GM12873 (cell line): ENCODE measurements around the gene TBC1D17.

Experiments used
- TF ChIP-seq, protein P1 (sequence below): IDR thresholded peaks from 2 replicates; pipeline ENCODE4 v1.5.1; 2012; ENCODE audit warnings: low read depth, mild to moderate bottlenecking, moderate library complexity, low read length, control low read depth; ENCODE audit not compliant: insufficient read depth; ENCODE audit errors: missing control alignments

The TBC1D17 gene

DNA sequence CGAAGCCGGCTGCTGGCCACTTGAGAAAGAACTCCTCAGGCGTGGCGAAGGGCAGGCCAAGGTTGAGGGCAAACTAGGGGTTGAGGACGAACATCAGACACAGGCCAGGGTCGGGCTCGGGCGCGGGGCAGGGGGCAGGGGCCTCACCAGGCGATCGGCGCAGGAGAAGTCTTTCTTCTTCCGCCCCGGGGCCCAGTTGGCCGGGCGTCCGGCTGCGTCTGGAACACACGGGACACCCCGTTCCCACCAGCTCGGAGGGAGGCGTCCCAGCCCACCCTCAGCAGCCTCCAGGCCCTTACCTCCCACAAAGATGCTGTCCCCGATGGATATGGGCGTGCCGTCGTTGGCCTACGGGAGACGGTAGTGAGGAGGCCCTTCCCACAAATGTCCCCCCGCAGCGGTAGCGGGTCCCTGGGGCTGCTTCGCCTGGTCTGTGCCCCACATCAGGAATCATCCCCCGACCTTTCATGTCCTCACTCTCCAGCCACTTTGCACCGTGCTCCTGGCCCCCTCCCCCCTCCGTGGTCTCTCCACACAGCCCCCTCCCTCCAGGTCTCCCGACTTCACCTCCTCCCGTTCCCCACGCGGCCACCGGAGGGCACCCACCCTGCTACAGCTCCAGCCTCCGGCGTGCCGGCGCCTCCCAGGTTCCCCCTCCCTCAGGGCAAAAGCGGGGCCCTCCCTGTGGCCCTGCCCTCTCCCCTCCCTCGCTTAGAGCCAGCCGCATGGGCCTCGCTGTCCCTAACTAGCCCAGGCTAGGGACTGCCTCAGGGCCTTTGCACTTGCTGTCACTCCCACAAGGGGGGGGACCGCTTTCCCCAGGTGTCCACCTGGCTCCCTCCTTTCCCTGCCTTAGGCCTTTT lies 14.9 kb upstream of the TBC1D17 start:
- TF ChIP-seq, protein P1, sequence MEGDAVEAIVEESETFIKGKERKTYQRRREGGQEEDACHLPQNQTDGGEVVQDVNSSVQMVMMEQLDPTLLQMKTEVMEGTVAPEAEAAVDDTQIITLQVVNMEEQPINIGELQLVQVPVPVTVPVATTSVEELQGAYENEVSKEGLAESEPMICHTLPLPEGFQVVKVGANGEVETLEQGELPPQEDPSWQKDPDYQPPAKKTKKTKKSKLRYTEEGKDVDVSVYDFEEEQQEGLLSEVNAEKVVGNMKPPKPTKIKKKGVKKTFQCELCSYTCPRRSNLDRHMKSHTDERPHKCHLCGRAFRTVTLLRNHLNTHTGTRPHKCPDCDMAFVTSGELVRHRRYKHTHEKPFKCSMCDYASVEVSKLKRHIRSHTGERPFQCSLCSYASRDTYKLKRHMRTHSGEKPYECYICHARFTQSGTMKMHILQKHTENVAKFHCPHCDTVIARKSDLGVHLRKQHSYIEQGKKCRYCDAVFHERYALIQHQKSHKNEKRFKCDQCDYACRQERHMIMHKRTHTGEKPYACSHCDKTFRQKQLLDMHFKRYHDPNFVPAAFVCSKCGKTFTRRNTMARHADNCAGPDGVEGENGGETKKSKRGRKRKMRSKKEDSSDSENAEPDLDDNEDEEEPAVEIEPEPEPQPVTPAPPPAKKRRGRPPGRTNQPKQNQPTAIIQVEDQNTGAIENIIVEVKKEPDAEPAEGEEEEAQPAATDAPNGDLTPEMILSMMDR: peak; percentile 43

DNA sequence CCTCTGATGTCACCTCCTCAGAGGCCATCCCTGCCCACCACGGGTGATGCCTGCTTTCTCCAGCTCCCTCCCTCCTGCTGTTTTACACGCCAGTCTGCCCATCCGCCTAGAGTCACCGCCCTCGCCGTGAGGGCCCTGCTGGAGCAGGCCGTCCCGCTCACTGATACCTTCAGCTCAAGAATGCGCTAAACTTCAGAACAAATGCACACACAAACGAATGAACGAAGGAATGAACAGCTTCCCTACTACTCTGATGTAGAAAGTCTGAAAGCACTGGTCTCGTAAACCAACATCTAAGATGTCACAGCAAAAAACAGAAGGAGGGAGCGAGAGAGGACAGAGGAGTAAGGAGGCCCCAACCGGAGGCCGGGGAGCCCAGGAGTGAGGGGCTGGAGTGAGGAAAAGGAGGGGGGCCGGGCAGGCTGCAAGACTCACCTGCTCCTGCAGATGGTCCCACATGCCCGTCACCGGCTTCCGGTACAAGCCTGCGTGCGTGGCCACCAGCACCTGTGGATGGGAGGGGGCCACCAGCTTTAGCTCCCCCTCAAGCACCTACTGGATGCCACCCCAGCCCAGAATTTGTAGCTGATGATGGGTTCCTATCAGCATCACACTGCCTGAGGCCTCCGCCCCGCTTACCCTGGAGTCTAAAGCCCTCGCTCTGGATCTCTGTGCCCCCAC lies 14.1 kb upstream of the TBC1D17 start:
- TF ChIP-seq, protein P1: no peak

DNA sequence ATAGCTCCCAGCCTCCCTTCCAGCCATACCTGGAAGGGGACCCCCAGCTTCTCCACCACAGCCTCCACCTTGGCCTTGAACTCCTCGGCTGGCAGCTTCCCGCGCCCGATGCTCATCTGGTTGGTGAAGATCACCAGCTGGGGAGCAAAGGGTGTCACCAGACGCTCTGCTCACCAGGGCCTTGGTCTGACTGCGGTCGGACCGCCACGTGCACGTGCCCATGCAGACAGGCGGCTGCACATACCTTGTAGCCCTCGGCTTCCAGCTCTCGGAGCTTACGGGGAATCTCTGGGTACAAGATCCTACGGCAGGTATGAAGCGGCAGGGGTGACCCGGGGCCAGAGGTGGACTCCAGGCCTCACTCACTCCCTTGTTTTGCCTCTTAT lies 13.6 kb upstream of the TBC1D17 start:
- TF ChIP-seq, protein P1: no peak

DNA sequence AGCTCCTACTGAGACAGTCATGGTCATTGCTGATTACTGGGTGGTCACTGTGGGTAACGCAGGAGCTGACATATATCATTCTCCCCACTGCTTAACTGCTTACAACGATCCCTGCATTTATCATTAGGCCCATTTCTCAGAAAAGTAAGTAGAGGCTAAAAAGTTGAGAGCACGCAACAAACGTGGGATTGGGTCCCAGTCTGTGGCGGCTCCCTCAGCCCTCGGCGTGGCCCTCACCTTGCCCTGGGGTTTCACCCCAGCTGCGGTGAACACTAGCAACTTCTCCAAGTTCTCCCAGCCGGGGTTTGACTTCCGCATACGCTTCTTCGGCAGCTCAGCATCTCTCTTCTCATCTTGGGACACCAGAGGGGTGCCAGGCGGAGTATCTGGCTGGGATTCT lies 12.6 kb upstream of the TBC1D17 start:
- TF ChIP-seq, protein P1: no peak

DNA sequence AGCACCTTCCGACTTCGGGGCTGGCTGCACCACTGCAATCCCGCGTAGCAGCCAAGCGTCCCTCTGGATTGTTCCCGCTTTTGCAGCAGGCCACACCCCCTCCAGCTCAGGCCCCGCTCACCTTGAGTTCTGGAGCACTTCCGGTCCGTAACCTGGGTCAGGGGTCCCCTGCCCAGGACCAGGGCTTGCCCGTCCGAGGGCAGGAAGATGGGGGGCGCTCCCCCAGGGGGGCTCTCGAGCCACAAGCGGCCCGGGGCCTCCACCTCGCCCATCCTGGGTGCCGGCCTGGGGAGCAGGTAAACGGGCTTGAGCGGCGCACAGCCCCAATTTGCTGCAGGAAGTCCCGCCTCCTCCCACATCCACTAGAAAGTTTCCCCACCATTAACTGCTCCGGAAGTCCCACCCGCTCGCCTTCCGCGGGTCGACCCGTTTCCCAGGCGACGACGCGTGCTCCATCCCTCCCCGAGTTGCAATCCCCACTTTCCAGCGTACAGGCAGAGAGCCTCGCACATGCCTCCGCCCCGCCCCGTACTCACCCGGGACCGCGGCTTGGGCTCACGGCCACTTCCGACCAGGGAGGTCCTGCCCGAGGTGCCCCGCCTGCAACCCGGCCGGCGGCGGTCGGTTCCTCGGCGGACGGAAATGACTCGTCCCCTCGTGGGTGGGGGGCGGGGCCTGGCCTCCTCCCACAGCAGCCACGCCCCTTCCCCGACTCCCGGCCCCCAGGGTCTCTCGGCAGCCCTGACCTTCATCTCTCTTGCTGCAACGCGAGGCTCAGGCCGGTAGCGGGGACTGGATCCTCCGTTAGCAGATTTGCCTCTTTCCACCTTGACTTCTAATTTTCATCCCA lies 10.3 kb upstream of the TBC1D17 start, which contains the start of gene PNKP:
PNKP (minus strand) TSS at position 644 of the 850 bp plus-strand sequence; CDS start at position 272, 372 bp downstream.
- TF ChIP-seq, protein P1: no peak

DNA sequence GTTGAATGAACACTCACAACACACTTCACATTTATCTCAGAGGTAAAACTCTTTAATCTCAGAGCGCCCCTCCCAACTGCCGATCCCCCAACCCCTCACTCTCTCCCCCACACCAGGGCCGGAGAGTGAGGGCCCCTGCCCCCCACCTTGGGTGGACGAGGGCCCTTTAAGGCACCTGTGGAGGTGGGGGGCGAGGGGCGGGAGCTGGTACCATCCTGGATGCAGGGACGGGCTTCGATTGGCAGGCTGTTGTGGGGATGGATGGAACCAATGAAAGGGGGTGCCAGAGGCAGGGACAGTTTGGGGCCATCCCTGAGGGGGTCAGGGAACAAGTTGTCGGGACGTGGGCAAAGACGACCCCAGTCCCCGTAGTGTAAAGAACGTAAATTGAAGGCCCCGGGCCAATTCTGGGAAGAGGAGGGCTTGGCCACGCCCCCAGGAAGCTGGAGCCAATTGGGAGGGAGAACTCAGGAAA lies 8.5 kb upstream of the TBC1D17 start:
- TF ChIP-seq, protein P1: no peak
